Measurements from ENCODE around the gene CARD9. TPM values are rescaled to one million over a fixed set of nuclear protein-coding genes. Genes with fewer than 3 reads are reported as not detected.

CARD9 gene
- total RNA-seq, 1 donor from 2014 or later: 1.9 TPM

DNA sequence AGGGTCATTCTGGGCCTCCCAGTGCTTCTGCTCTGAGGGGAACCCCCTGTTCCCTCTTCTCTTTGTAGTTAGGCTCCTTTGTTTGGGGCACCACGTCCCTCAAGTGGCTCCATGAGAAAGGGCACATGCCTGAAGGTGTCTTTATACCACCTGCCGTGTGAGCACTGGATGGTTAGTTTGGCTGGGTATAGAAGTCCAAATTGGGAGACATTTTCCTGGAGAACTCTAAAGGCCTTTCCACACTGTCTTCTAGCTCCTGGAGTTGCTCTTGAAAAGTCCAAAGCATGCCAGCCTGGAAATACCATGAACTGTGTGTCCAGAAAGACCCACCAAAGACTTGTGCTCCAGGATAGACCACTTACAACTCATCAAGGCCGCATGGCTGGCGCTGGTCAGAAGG lies 58.5 kb downstream of the CARD9 start:
- DNase-seq (ENCODE audit: low spot score): no peak
- no peak for TF ChIP-seq CTCF (IDR thresholded peaks at IDR 0.05)
- Mint-ChIP-seq H3K4me1 (ENCODE audit: low read depth) (no peaks in the 10 kb centered on the region), H3K27me3 (ENCODE audit: low read depth) (no peaks in the 10 kb centered on the region), H3K4me3 (ENCODE audit: unreplicated experiment) (no peak overlapping the region), H3K36me3 (ENCODE audit: low read depth) (peaks cover 7% of the 10 kb centered on the region), H3K9me3 (ENCODE audit: low read depth) (peaks cover 18% of the 10 kb centered on the region), H3K27ac (ENCODE audit: unreplicated experiment) (no peak overlapping the region)

DNA sequence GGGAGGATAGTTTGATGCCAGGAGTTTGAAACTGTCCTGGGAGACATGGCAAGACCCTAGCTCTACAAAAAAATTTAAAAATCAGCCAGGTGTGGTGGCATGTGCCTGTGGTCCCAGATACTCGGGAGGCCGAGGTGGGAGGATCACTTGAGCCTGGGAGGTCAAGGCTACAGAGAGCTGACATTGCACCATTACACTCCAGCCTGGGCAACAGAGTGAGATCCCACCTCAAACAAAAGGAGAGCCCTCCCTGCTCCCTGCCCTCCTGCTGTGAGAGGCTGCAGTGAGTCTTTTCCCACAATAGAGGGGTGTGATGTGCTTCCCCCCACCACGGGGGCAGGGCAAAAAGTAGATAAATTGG lies 59.4 kb downstream of the CARD9 start:
- DNase-seq (ENCODE audit: low spot score): no peak
- Mint-ChIP-seq H3K27ac (ENCODE audit: unreplicated experiment) (no peak overlapping the region), H3K36me3 (ENCODE audit: low read depth) (peaks cover 7% of the 10 kb centered on the region), H3K4me3 (ENCODE audit: unreplicated experiment) (no peak overlapping the region), H3K9me3 (ENCODE audit: low read depth) (peaks cover 18% of the 10 kb centered on the region), H3K4me1 (ENCODE audit: low read depth) (no peaks in the 10 kb centered on the region), H3K27me3 (ENCODE audit: low read depth) (no peaks in the 10 kb centered on the region)
- TF ChIP-seq CTCF (IDR thresholded peaks at IDR 0.05): no peak

Other genes starting within 250 kb of the CARD9 start
- not detected in 3 replicates for gene LHX3, start 168.5 kb downstream of the CARD9 start, total RNA-seq
- gene QSOX2, start 127.9 kb downstream of the CARD9 start, total RNA-seq: 14.3 to 17.1 TPM (median 15.3 TPM) in 3 replicates
- not detected in 3 replicates for gene CCDC187, start 69.6 kb downstream of the CARD9 start, total RNA-seq
- 25.3 to 43.5 TPM (median 40.0 TPM) in 3 replicates for gene GPSM1, start 46.1 kb downstream of the CARD9 start, total RNA-seq
- 16.4 to 19.9 TPM (median 17.7 TPM) in 3 replicates for gene DNLZ, start 9.9 kb downstream of the CARD9 start, total RNA-seq
- 7.6 to 8.4 TPM (median 7.9 TPM) in 3 replicates for gene SNAPC4, start 26.5 kb upstream of the CARD9 start, total RNA-seq
- gene ENTR1, start 36.9 kb upstream of the CARD9 start, total RNA-seq: 49.6 to 52.9 TPM (median 52.5 TPM) in 3 replicates
- gene PMPCA, start 37.0 kb upstream of the CARD9 start, total RNA-seq: 42.5 to 64.8 TPM (median 43.9 TPM) in 3 replicates
- 12.9 to 14.1 TPM (median 13.2 TPM) in 3 replicates for gene INPP5E, start 66.2 kb upstream of the CARD9 start, total RNA-seq
- 91.7 to 95.7 TPM (median 93.4 TPM) in 3 replicates for gene SEC16A, start 109.4 kb upstream of the CARD9 start, total RNA-seq
- 11.6 to 28.7 TPM (median 27.5 TPM) in 3 replicates for gene NOTCH1, start 172.4 kb upstream of the CARD9 start, total RNA-seq

Measured in chondrocyte (in vitro differentiated cells).